HG02571 (cell line): Measurements from ENCODE around the gene RPL38.
"Not testable (repeated sequence)": the region's sequence is repeated elsewhere in the genome, so short reads cannot be mapped to it uniquely, and the experiment has no call there.

Experiments used
- ATAC-seq: cut with Tn5 transposase; IDR thresholded peaks from one replicate; pipeline ENCODE4 v1.9.1; 2021; ENCODE audit warnings: mild to moderate bottlenecking, moderate library complexity; ENCODE audit not compliant: unreplicated experiment

Gene RPL38

GRCh38 chr17:74182041-74182723 lies 21.3 kb upstream of the RPL38 start:
- no peak for ATAC-seq

GRCh38 chr17:74183411-74183810 lies 20.1 kb upstream of the RPL38 start:
- ATAC-seq = no peak

GRCh38 chr17:74185571-74186185 lies 17.8 kb upstream of the RPL38 start:
- ATAC-seq = no peak

DNA sequence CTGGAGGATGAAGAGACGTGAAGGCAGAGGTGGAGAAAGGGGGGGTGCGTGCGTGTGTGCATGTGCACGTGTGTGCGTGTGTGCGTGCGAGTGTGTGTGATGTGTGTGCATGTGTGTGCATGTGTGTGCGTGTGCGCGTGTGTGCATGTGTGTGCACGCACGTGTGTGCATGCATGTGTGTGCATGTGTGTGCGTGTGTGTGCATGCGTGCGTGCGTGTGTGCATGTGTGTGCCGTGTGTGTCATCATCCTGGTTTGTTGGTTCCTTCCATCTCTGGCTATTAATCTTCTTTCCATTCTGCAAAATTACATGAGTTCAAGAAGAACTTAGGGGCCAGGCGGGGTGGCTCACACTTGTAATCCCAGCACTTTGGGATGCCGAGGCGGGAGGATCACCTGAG lies 17.0 kb upstream of the RPL38 start:
- ATAC-seq = no peak

GRCh38 chr17:74187761-74188160 lies 15.7 kb upstream of the RPL38 start:
- no peak for ATAC-seq

DNA sequence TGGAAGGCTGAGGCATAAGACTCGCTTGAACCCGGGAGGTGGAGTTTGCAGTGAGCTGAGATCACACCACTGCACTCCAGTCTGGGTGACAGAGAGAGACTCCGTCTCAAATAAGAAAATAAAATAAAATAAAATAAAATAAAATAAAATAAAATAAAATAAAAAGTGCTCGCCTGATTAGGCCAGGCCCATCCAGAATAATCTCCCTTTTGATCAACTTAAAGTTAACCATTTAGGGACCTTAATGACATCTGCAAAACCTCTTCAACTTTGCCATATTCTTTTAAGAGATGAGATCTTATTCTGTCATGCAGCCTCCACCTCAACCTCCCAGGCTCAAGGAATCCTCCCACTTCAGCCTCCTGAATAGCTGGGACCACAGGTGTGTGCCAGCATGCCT lies 14.8 kb upstream of the RPL38 start:
- ATAC-seq = not testable (repeated sequence)

GRCh38 chr17:74190154-74190553 lies 13.3 kb upstream of the RPL38 start:
- ATAC-seq = no peak

DNA sequence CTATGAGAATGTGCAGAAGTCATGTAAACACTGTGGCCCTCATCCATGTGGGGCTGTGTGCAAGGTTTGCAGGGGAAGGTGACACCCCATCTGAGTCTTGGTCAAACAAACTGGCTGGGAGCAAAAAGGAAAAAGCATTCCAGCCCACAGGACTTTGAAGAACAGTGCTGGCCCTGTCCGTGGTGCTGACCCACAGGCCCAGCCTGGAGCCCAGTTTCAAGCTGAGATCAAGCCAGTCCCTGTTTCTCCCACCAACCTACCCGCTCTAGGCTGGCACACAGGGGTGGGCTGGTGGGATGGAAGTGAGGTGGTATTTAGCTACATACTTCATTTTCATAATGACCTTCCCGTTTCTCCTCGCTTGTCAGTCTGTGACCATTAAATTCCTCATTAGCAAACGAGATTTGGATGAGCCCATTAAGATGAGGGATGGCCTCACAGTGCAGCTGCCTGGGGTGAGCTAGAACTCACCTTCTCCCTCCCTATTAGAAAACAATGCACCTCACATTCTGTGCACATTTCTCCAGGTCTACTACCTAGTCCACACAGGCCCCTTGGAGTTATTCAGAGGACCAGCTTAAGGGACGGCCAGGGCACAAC lies 12.6 kb upstream of the RPL38 start:
- no peak for ATAC-seq

- ATAC-seq = no peak
Measured at GRCh38 chr17:74192950-74193781, 10.3 kb upstream of the RPL38 start.

DNA sequence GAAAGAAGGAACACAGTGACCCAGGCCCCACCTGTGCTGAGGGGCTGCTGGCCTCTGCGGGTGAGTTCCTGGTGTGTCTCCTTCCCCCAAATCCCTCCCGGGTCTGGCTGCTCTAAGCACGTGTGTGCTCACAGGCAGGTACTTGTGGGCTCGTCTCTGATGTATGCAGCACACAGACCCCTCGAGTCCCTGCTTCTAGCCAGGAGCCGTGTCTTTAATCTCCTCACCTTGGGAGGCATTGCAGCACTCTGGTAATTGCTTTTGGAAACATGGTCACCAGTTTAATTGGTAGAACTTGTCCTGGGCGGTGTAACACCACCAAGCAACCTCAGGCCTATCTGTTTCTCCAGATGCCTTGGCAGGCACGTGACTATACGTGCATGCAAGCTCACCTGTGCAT lies 8.8 kb upstream of the RPL38 start:
- ATAC-seq = no peak

DNA sequence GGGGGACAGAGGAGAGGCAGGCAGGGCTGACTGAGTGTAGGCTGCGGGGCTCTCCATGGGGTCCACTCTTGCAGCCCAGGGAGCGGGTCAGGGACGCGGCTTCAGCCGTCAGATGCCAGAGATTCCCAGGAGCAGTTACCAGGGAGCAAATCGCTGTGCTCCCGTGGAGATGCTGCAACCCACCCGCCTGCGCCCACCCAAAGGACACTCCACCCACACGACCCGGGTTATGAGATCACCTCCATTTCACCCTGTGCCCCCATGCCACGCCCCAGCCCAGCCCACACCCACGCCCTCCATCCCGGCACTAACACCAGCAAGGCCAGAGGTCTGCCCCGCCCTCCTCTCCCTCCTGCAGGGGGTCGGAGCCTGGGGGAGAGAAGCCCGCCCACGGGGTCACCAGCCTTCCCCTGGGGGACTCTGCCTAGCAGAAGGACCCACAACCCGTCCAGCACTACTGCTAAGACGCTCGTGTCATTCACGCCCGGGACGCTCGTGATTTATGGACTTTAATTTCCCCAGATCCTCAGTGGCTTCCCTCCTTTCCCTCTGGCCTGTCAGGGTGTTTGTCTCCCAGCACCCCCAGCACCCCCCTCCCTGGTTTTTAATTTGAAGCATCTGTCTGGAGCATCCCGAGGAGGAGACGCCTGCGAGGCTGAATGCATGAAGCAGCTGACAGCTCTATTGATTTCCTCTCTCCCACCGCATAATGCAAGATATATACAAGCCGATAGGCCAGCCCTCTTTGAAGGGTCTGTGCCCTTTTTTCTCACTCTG lies 6.7 kb upstream of the RPL38 start:
- no peak for ATAC-seq

DNA sequence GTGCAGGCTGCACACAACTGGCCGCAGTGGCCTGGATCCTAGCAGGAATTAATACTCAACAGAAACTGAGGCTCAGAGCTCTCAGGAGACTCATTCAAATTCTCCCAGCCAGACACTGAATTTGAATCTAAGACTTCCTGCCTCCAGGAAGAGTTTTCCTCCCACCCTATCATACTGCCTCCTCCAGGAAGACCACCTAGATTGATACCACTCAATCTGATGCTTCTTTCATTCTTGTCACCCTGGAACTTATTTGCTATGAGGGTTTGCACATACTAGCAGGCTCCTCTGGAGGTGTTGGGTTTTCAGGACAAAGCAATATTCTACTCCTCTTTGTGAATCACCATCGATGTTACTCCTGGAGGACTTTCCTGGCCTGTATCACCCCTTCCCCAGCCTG lies 5.7 kb upstream of the RPL38 start:
- no peak for ATAC-seq

GRCh38 chr17:74198694-74199093 lies 4.8 kb upstream of the RPL38 start:
- ATAC-seq = no peak

GRCh38 chr17:74199306-74200092 lies 4.0 kb upstream of the RPL38 start:
- no peak for ATAC-seq

GRCh38 chr17:74200112-74200511 lies 3.4 kb upstream of the RPL38 start:
- ATAC-seq = no peak

GRCh38 chr17:74201250-74201649 lies 2.2 kb upstream of the RPL38 start:
- no peak for ATAC-seq

- ATAC-seq = no peak
Measured at GRCh38 chr17:74201948-74202347, 1.5 kb upstream of the RPL38 start.

- ATAC-seq = no peak
Measured at GRCh38 chr17:74202938-74203337, 540 bp upstream of the RPL38 start.

DNA sequence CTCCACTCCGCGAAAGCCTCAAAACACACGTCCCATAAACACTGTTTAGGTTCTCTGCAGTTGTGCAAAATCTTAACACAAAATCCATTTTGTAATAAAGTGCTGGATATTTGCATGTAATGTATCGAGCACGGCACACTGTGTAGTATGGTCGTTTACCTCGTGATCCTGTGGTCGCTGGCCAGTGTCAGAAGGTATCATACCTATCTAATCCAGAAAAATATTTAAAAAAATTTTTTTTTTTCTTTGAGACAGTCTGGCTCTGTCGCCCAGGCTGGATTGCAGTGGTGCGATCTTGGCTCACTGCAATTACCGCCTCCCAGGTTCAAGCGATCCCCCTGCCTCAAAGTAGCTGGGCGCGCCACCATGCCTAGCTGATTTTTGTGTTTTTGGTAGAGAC lies 996 bp downstream of the RPL38 start:
- ATAC-seq = no peak

- ATAC-seq = no peak
Measured at GRCh38 chr17:74205274-74205673, 1.8 kb downstream of the RPL38 start.
